HepG2 (cell line): ENCODE data around the gene ARL14EPL. TPM values are rescaled to one million over a fixed set of nuclear protein-coding genes. Genes with fewer than 3 reads are reported as not detected.

Source experiments
- ATAC-seq: fragments of 200-7000 bp; cut with Tn5 transposase; 3 replicates; pipeline ENCODE4 v1.9.1; 2020; ENCODE audit warnings: mild to moderate bottlenecking, moderate library complexity
- BruUV-seq: library from RNA; stranded (reverse); fragments of 400-500 nt; replicated peaks from 2 replicates; lab custom pipeline; 2021; lab: Mats Ljungman, UMichigan
- CTCF ChIA-PET: fragments of 300-600 bp; formaldehyde crosslinking; extraction: SDS; loops from one replicate; lab custom pipeline; 2021; ENCODE audit warnings: low total read pairs, inconsistent platforms, low intra/inter-chr PET ratio; lab: Yijun Ruan, JAX
- POLR2A ChIA-PET: fragments of 350-600 bp; sonication (Branson Sonifier 250); formaldehyde crosslinking; loops from one replicate; lab custom pipeline; 2020; ENCODE audit warnings: antibody characterized with exemption, inconsistent platforms; lab: Yijun Ruan, JAX
- DNase-seq: peaks from one replicate; pipeline ENCODE4 v3.0.0-alpha.2; 2015; ENCODE audit warnings: low spot score
- FAIRE-seq: peaks from 3 replicates; lab custom pipeline; 2011; peaks lifted over from hg19 to GRCh38; lab: Jason Lieb, UNC
- H2AFZ ChIP-seq: one replicate; pipeline ENCODE4 v1.6.1; 2011; ENCODE audit warnings: low read length, inconsistent platforms
- H3K27ac ChIP-seq: fragments of 300-600 bp; 3 replicates; pipeline ENCODE4 v1.8.0; 2011; ENCODE audit warnings: mixed run types, mild to moderate bottlenecking, mixed read lengths, low read length, inconsistent platforms; ENCODE audit not compliant: insufficient read depth; ENCODE audit errors: extremely low read length
- H3K27me3 ChIP-seq, 2 experiments: fragments of 200-600 bp in 1 of 2; 2 replicates in 1 of 2; 3 replicates in 1 of 2; pipeline versions ENCODE4 v1.6.0 to v1.8.0; 2011; ENCODE audit warnings: low read length in 2 of 2, mild to moderate bottlenecking in 2 of 2, moderate library complexity in 2 of 2, inconsistent platforms in 1 of 2; ENCODE audit not compliant: insufficient read depth in 2 of 2, control insufficient read depth in 1 of 2
- H3K36me3 ChIP-seq, 2 experiments: fragments of 200-600 bp in 1 of 2; replicated peaks in 1 of 2; 2 replicates in 1 of 2; 3 replicates in 1 of 2; pipeline versions ENCODE4 v1.5.1 to v1.8.0; 2011; ENCODE audit warnings: low read length in 2 of 2, inconsistent platforms in 1 of 2; ENCODE audit not compliant: insufficient read depth in 2 of 2, control insufficient read depth in 1 of 2
- H3K4me1 ChIP-seq: 2 replicates; pipeline ENCODE4 v1.5.1; 2012; ENCODE audit warnings: low read length, inconsistent platforms; ENCODE audit not compliant: insufficient read depth
- H3K4me2 ChIP-seq: 2 replicates; pipeline ENCODE4 v1.6.0; 2011; ENCODE audit warnings: low read depth, low read length, inconsistent platforms
- H3K4me3 ChIP-seq, 3 experiments: fragments of 200-600 bp in 1 of 3; sonication (generic), shearing (Covaris generic) in 1 of 3; replicated peaks in 1 of 3; 2 replicates each; pipeline ENCODE4 v1.5.1; 2011 to 2016; ENCODE audit warnings: low read length in 3 of 3, inconsistent platforms in 2 of 3, low read depth in 2 of 3, mild to moderate bottlenecking in 2 of 3, control low read depth in 1 of 3, mixed read lengths in 1 of 3; ENCODE audit not compliant: insufficient read depth in 1 of 3
- H3K79me2 ChIP-seq: one replicate; pipeline ENCODE4 v1.6.1; 2011; ENCODE audit warnings: low read length, inconsistent platforms; ENCODE audit not compliant: insufficient read depth
- H3K9ac ChIP-seq: 2 replicates; pipeline ENCODE4 v1.6.0; 2011; ENCODE audit warnings: mild to moderate bottlenecking, low read depth, low read length, inconsistent platforms; ENCODE audit not compliant: insufficient read depth
- H3K9me3 ChIP-seq: 2 replicates; pipeline ENCODE4 v1.5.1; 2012; ENCODE audit warnings: mild to moderate bottlenecking, low read length
- H4K20me1 ChIP-seq: 2 replicates; pipeline ENCODE4 v1.6.0; 2011; ENCODE audit warnings: inconsistent platforms, mild to moderate bottlenecking, low read length, moderate library complexity; ENCODE audit not compliant: insufficient read depth
- GFI1 ChIP-seq: sonication (generic); formaldehyde crosslinking; IDR thresholded peaks from 2 replicates; pipeline ENCODE4 v1.5.0; 2020; ENCODE audit warnings: missing genetic modification reagents, mild to moderate bottlenecking, borderline replicate concordance
- HOXA5 ChIP-seq: sonication (generic); formaldehyde crosslinking; IDR thresholded peaks from 2 replicates; pipeline ENCODE4 v1.4.0; 2020; ENCODE audit warnings: missing genetic modification reagents
- TEAD2 ChIP-seq: sonication (generic); formaldehyde crosslinking; IDR thresholded peaks from 2 replicates; pipeline ENCODE4 v1.9.0; 2021; ENCODE audit warnings: missing genetic modification reagents
- ZBTB8A ChIP-seq: sonication (generic); formaldehyde crosslinking; IDR thresholded peaks from 2 replicates; pipeline ENCODE4 v1.4.0; 2020; ENCODE audit warnings: mild to moderate bottlenecking, low read depth, missing genetic modification reagents, borderline replicate concordance
- ZFX ChIP-seq: sonication (generic); formaldehyde crosslinking; IDR thresholded peaks from 2 replicates; pipeline ENCODE4 v1.4.0; 2020; ENCODE audit warnings: mild to moderate bottlenecking, low read depth, missing genetic modification reagents, moderate library complexity
- ZNF124 ChIP-seq: sonication (generic); formaldehyde crosslinking; IDR thresholded peaks from 2 replicates; pipeline ENCODE4 v1.4.0; 2020; ENCODE audit warnings: missing genetic modification reagents
- ZNF225 ChIP-seq: sonication (generic); formaldehyde crosslinking; IDR thresholded peaks from 2 replicates; pipeline ENCODE4 v1.4.0; 2020; ENCODE audit warnings: mild to moderate bottlenecking, missing genetic modification reagents
- ZNF451 ChIP-seq: sonication (generic); formaldehyde crosslinking; IDR thresholded peaks from 2 replicates; pipeline ENCODE4 v1.5.0; 2020; ENCODE audit warnings: mild to moderate bottlenecking, missing genetic modification reagents
- ZSCAN22 ChIP-seq: sonication (generic); formaldehyde crosslinking; IDR thresholded peaks from 2 replicates; pipeline ENCODE4 v1.4.0; 2020; ENCODE audit warnings: mild to moderate bottlenecking, missing genetic modification reagents
- WGBS: methylation state at CpG from one replicate; pipeline ENCODE4 v1.1.6; 2017; ENCODE audit warnings: low lambda C conversion rate; 5-methylcytosine and 5-hydroxymethylcytosine counted together
- in situ Hi-C: cut with HindIII; loops from 2 replicates; pipeline ENCODE4 v1.10.0; 2017; ENCODE audit warnings: low pct_unique_long_range_greater_than_20kb; ENCODE audit not compliant: extremely low pct_ligation_motif_present
- intact Hi-C: fragments of 100-400 bp; cut with micrococcal nuclease; formaldehyde crosslinking; loops from one replicate; pipeline ENCODE4 v1.10.0; 2022; ENCODE audit not compliant: unreplicated experiment
- polyA plus RNA-seq, 8 experiments: library from polyadenylated mRNA; depleted of rRNA in 3 of 8; stranded (reverse) in 7 of 8; unstranded in 1 of 8; fragments of >200 nt; fragmentation: Illumina TruSeq in 4 of 8; extraction: Trizol in 4 of 8; gene quantifications; 2 replicates each; pipeline versions ENCODE4 v1.2.1 to v1.2.3, GENCODE V29; 2011 to 2016; ENCODE audit warnings: low read depth in 4 of 8, missing spikeins in 1 of 8, mixed read lengths in 1 of 8; ENCODE audit not compliant: insufficient read depth in 1 of 8
- total RNA-seq, 5 experiments: library from RNA; depleted of rRNA; stranded (reverse); fragments of >200 nt; fragmentation: Illumina TruSeq; extraction: Trizol; gene quantifications; 2 replicates each; pipeline ENCODE4 v1.2.3, GENCODE V29; 2016; ENCODE audit warnings: low read depth in 1 of 5
- TF ChIP-seq, protein P1 (sequence below): sonication (generic); formaldehyde crosslinking; IDR thresholded peaks from 2 replicates; pipeline ENCODE4 v1.9.0; 2021; ENCODE audit warnings: missing genetic modification reagents, borderline replicate concordance

Gene ARL14EPL
- total and polyA plus RNA-seq, 2 of the 13 experiments (the other 11 are each of a cell fraction or from before 2014, with no cell fraction given): not detected

DNA sequence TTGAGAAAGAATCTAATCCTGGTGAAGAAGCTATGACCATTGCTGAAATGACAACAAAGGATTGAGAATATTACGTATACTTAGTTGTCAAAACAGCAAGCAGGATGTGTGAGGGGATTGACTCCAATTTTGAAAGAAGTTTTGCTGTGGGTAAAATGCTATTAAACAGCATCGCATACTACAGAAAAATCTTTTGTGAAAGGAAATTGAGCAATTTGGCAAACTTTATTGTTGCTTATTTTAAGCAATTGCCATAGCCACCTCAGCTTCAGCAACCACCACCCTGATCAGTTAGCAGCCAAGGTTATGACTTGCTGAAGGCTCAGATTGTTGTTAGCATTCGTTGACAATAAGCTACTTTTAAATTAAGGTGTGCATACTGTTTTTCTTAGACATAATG, 22.5 kb upstream of the ARL14EPL start:
- no peaks in the 10 kb centered on the region for H4K20me1 ChIP-seq
- no peak overlapping the region for H3K4me2 ChIP-seq
- H3K36me3 ChIP-seq: no peaks in the 10 kb centered on the region
- in situ Hi-C loops: no loop called here
- no peaks in the 10 kb centered on the region for H3K9me3 ChIP-seq
- no peak for ATAC-seq
- no peak for TF ChIP-seq ZSCAN22 (CRISPR knock-in tag)
- no peak for TF ChIP-seq ZBTB8A (CRISPR knock-in tag)
- no peak for TF ChIP-seq HOXA5 (CRISPR knock-in tag)
- TF ChIP-seq, protein P1, sequence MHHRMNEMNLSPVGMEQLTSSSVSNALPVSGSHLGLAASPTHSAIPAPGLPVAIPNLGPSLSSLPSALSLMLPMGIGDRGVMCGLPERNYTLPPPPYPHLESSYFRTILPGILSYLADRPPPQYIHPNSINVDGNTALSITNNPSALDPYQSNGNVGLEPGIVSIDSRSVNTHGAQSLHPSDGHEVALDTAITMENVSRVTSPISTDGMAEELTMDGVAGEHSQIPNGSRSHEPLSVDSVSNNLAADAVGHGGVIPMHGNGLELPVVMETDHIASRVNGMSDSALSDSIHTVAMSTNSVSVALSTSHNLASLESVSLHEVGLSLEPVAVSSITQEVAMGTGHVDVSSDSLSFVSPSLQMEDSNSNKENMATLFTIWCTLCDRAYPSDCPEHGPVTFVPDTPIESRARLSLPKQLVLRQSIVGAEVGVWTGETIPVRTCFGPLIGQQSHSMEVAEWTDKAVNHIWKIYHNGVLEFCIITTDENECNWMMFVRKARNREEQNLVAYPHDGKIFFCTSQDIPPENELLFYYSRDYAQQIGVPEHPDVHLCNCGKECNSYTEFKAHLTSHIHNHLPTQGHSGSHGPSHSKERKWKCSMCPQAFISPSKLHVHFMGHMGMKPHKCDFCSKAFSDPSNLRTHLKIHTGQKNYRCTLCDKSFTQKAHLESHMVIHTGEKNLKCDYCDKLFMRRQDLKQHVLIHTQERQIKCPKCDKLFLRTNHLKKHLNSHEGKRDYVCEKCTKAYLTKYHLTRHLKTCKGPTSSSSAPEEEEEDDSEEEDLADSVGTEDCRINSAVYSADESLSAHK (CRISPR knock-in tag): no peak
- no peak for TF ChIP-seq ZFX (CRISPR knock-in tag)
- no peak for TF ChIP-seq TEAD2 (CRISPR knock-in tag)
- no peak for TF ChIP-seq ZNF124 (CRISPR knock-in tag)
- TF ChIP-seq ZNF451 (CRISPR knock-in tag): no peak
- TF ChIP-seq GFI1 (CRISPR knock-in tag): no peak
- no peak for TF ChIP-seq ZNF225 (CRISPR knock-in tag)
- TF ChIP-seq, all 625 proteins: peak for 0
- DNase-seq (no peak), FAIRE-seq (no peak)
- intact Hi-C loops: no loop called here
- ChIA-PET POLR2A (no interaction called here), CTCF (no interaction called here)
- Histone ChIP-seq H2AFZ (no peak overlapping the region), H3K27me3 (no peaks in the 10 kb centered on the region; a peak in 1 of 5 replicates), H3K79me2 (no peaks in the 10 kb centered on the region), H3K9ac (no peak overlapping the region), H3K27ac (no peak overlapping the region), H3K4me1 (no peaks in the 10 kb centered on the region), H3K4me3 (no peak overlapping the region)
- WGBS: 18% methylated on average over 3 of the region's 3 CpGs
- BruUV-seq: no TSS peak
